Gastrocnemius medialis (tissue), 4 donors: ENCODE data around the gene EAF2. TPM values are rescaled to one million over a fixed set of nuclear protein-coding genes. Genes with fewer than 3 reads are reported as not detected.

ENCODE experiments used
- ATAC-seq, 2 donors: fragments of 150-250 bp; one replicate each; pipeline ENCODE4 v1.9.1; 2016
- DNase-seq, 2 donors: peaks; one replicate each; pipeline ENCODE4 v3.0.0-alpha.2; 2019
- H3K27ac ChIP-seq, 4 donors: fragments of 200-600 bp; sonication (generic); 1 replicate in 1 of 4; 2 replicates in 3 of 4; pipeline ENCODE4 v1.5.1; 2016 to 2018; ENCODE audit warnings: mild to moderate bottlenecking in 2 of 4, moderate library complexity in 1 of 4
- H3K27me3 ChIP-seq, 3 donors: fragments of 200-600 bp; sonication (generic) in 2 of 3; 1 replicate in 1 of 3; 2 replicates in 2 of 3; pipeline versions ENCODE4 v1.5.1 to v1.6.0; 2016 to 2019; ENCODE audit warnings: mild to moderate bottlenecking in 1 of 3, moderate library complexity in 1 of 3
- H3K36me3 ChIP-seq, 2 donors: fragments of 200-600 bp; sonication (generic) in 1 of 2; one replicate each; pipeline ENCODE4 v1.5.1; 2017 to 2018
- H3K4me1 ChIP-seq, 2 donors: fragments of 200-600 bp; sonication (generic) in 1 of 2; one replicate each; pipeline ENCODE4 v1.5.1; 2016 to 2017; ENCODE audit warnings: mild to moderate bottlenecking in 2 of 2
- H3K4me3 ChIP-seq, 4 donors: fragments of 200-600 bp; sonication (generic) in 3 of 4; 1 replicate in 1 of 4; 2 replicates in 3 of 4; pipeline ENCODE4 v1.5.1; 2016 to 2019; ENCODE audit warnings: mild to moderate bottlenecking in 2 of 4
- H3K9me3 ChIP-seq, 3 donors: fragments of 200-600 bp; sonication (generic) in 2 of 3; 1 replicate in 1 of 3; 2 replicates in 2 of 3; pipeline ENCODE4 v1.5.1; 2016 to 2019
- POLR2A ChIP-seq, 2 donors: fragments of 450-650 bp; IDR thresholded peaks; one replicate each; pipeline ENCODE4 v1.6.1; 2017; ENCODE audit warnings: antibody characterized with exemption in 2 of 2, mild to moderate bottlenecking in 2 of 2, moderate library complexity in 2 of 2
- in situ Hi-C, 4 donors: fragments of 200-750 bp; cut with MboI; loops; one replicate each; pipeline versions ENCODE4 v1.15.0 to v1.8.0; 2017; ENCODE audit warnings: low sequenced_read_pairs in 4 of 4
- intact Hi-C: fragments of 100-400 bp; cut with DNase I; formaldehyde crosslinking; loops from one replicate; pipeline ENCODE4 v1.15.1; 2023; ENCODE audit warnings: low total_unique reads
- total RNA-seq, 4 donors: library from RNA; depleted of rRNA; stranded (reverse); fragments of >200 nt; gene quantifications; one replicate each; pipeline versions ENCODE4 v1.1.0 to v1.2.3, GENCODE V29; 2016
- TF ChIP-seq, protein P1 (sequence below), 5 experiments: fragments of 450-650 bp in 3 of 5; fragments of 200-600 bp in 2 of 5; sonication (generic) in 2 of 5; IDR thresholded peaks in 4 of 5; conservative IDR thresholded peaks in 1 of 5; 1 replicate in 4 of 5; 2 replicates in 1 of 5; pipeline ENCODE4 v1.5.1; 2016 to 2019; ENCODE audit warnings: antibody characterized with exemption in 5 of 5, mild to moderate bottlenecking in 3 of 5, moderate library complexity in 3 of 5

EAF2 gene
- total RNA-seq, 4 donors from 2014 or later: 2.6 to 5.7 (median 3.6) TPM

GRCh38 chr3:121822973-121823372 is 12.0 kb upstream of the EAF2 start:
- intact Hi-C loops (no loop called here), in situ Hi-C loops (loop anchor here in 1 of 4 donors (25.0 kb wide), 1 partner anchor 111 kb away; no protein-coding TSS in a partner anchor)
- no peak for ATAC-seq
- no peak for DNase-seq
- Histone ChIP-seq H3K4me3 (no peak overlapping the region), H3K27me3 (no peaks in the 10 kb centered on the region), H3K27ac (no peak overlapping the region), H3K36me3 (peaks cover 0 to 73% of the 10 kb centered on the region in 2 donors), H3K4me1 (peaks cover 8 to 17% of the 10 kb centered on the region in 2 donors), H3K9me3 (no peaks in the 10 kb centered on the region)
- TF ChIP-seq, protein P1, sequence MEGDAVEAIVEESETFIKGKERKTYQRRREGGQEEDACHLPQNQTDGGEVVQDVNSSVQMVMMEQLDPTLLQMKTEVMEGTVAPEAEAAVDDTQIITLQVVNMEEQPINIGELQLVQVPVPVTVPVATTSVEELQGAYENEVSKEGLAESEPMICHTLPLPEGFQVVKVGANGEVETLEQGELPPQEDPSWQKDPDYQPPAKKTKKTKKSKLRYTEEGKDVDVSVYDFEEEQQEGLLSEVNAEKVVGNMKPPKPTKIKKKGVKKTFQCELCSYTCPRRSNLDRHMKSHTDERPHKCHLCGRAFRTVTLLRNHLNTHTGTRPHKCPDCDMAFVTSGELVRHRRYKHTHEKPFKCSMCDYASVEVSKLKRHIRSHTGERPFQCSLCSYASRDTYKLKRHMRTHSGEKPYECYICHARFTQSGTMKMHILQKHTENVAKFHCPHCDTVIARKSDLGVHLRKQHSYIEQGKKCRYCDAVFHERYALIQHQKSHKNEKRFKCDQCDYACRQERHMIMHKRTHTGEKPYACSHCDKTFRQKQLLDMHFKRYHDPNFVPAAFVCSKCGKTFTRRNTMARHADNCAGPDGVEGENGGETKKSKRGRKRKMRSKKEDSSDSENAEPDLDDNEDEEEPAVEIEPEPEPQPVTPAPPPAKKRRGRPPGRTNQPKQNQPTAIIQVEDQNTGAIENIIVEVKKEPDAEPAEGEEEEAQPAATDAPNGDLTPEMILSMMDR (IDR thresholded peaks at IDR 0.05 in 4 of 5, conservative IDR thresholded peaks at IDR 0.05 in 1 of 5): no peak
- no peak for TF ChIP-seq POLR2A (IDR thresholded peaks at IDR 0.05)

GRCh38 chr3:121834157-121834670 is 795 bp upstream of the EAF2 start:
- Histone ChIP-seq H3K36me3 (peaks cover 0 to 8% of the 10 kb centered on the region in 2 donors), H3K4me1 (peaks cover 13 to 22% of the 10 kb centered on the region in 2 donors), H3K9me3 (no peaks in the 10 kb centered on the region), H3K27me3 (no peaks in the 10 kb centered on the region), H3K27ac (peak overlapping the region; percentile 80 to 91 (median 88)), H3K4me3 (peak overlapping the region; percentile 73 to 96 (median 77))
- peak; percentile 8 to 13 for ATAC-seq
- TF ChIP-seq, protein P1 (IDR thresholded peaks at IDR 0.05 in 4 of 5, conservative IDR thresholded peaks at IDR 0.05 in 1 of 5): no peak
- no peak for TF ChIP-seq POLR2A (IDR thresholded peaks at IDR 0.05)
- in situ Hi-C loops: loop anchor here in 2 of 4 donors (25.0 kb wide), 1 partner anchor 297 kb away; the partner anchor contains the start of gene POLQ (in 2 of the 2)
- intact Hi-C loops: loop anchor here (2.0 to 10.0 kb wide), 3 partner anchors 287 to 1091 kb away; partner anchors contain the start of genes FAM162A, GTF2E1, MIX23 and RABL3
- no peak for DNase-seq

GRCh38 chr3:121835465-121835801 is 424 bp downstream of the EAF2 start:
- in situ Hi-C loops: loop anchor here in 2 of 4 donors (25.0 kb wide), 1 partner anchor 298 kb away; the partner anchor contains the start of gene POLQ (in 2 of the 2)
- H3K4me3 ChIP-seq: peak overlapping the region; percentile 73 to 96 (median 77)
- TF ChIP-seq POLR2A (IDR thresholded peaks at IDR 0.05): no peak
- TF ChIP-seq, protein P1 (IDR thresholded peaks at IDR 0.05 in 4 of 5, conservative IDR thresholded peaks at IDR 0.05 in 1 of 5): no peak
- H3K36me3 ChIP-seq: peaks cover 0 to 8% of the 10 kb centered on the region in 2 donors
- DNase-seq (no peak), ATAC-seq (peak; percentile 49 to 55)
- intact Hi-C loops: loop anchor here (1.0 to 10.0 kb wide), 5 partner anchors 86 to 1093 kb away; partner anchors contain the start of genes FAM162A, GOLGB1, GTF2E1 and MIX23
- H3K9me3 ChIP-seq: no peaks in the 10 kb centered on the region
- H3K4me1 ChIP-seq: peaks cover 13 to 22% of the 10 kb centered on the region in 2 donors
- peak overlapping the region; percentile 80 to 91 (median 88) for H3K27ac ChIP-seq
- no peaks in the 10 kb centered on the region for H3K27me3 ChIP-seq

- TF ChIP-seq, protein P1 (IDR thresholded peaks at IDR 0.05 in 4 of 5, conservative IDR thresholded peaks at IDR 0.05 in 1 of 5): no peak
- TF ChIP-seq POLR2A (IDR thresholded peaks at IDR 0.05): no peak
- peaks cover 0 to 8% of the 10 kb centered on the region in 2 donors for H3K36me3 ChIP-seq
- in situ Hi-C loops: loop anchor here in 2 of 4 donors (25.0 kb wide), 1 partner anchor 299 kb away; the partner anchor contains the start of gene POLQ (in 2 of the 2)
- DNase-seq (no peak), ATAC-seq (no peak)
- H3K4me1 ChIP-seq: peaks cover 13 to 22% of the 10 kb centered on the region in 2 donors
- no peaks in the 10 kb centered on the region for H3K27me3 ChIP-seq
- H3K27ac ChIP-seq: no peak overlapping the region
- intact Hi-C loops: loop anchor here (10.0 kb wide), 1 partner anchor 549 kb away; the partner anchor contains the start of genes FAM162A and MIX23
- no peaks in the 10 kb centered on the region for H3K9me3 ChIP-seq
- H3K4me3 ChIP-seq: peak overlapping the region in 3 of 4 donors; percentile 73 to 96 (median 81)
Observed at GRCh38 chr3:121836064-121836463, 1.1 kb downstream of the EAF2 start.
